ENCODE data around the gene RBM5.
A peak's percentile ranks its signal among the peaks of the same experiment; 100 is the strongest.

RBM5 gene

GRCh38 chr3:50088725-50089608 is at the start of gene RBM5:
TSS of gene RBM5 (plus strand) at chr3:50088919. CDS start at chr3:50090435, 1,516 bp downstream.
- Histone ChIP-seq H3K4me2 (ENCODE audit: low read depth, low read length) (peak within 1 kb of the TSS; percentile 79), H3K36me3 (replicated peaks; ENCODE audit: insufficient read depth, low read length) (peaks cover 11% of the 10 kb centered on the region), H3F3A (ENCODE audit: insufficient read depth, low read length) (no peaks in the 10 kb centered on the region), H3K79me2 (ENCODE audit: low read length) (peaks cover 47% of the 10 kb centered on the region), H3K27me3 (replicated peaks; ENCODE audit: insufficient read depth, low read length) (no peaks in the 10 kb centered on the region), H3K9ac (ENCODE audit: low read length) (peak within 1 kb of the TSS; percentile 98), H3K9me2 (replicated peaks; ENCODE audit: insufficient read depth, low read length) (no peaks in the 10 kb centered on the region), H4K20me1 (ENCODE audit: insufficient read depth, low read length) (no peaks in the 10 kb centered on the region), H3K9me3 (replicated peaks; ENCODE audit: insufficient read depth, low read length) (no peaks in the 10 kb centered on the region), H3K27ac (ENCODE audit: low read length) (peak within 1 kb of the TSS; percentile 70), H2AFZ (ENCODE audit: low read length) (peak within 1 kb of the TSS; percentile 78), H3K4me1 (ENCODE audit: low read length) (peaks cover 13% of the 10 kb centered on the region), H3K4me3 (ENCODE audit: low read length) (peak within 1 kb of the TSS; percentile 95)
- peak; percentile 95 for DNase-seq
- TF ChIP-seq EZH2 (optimal IDR thresholded peaks at IDR 0.05; ENCODE audit: low read depth, low read length), result no peak
- TF ChIP-seq EZH2phosphoT487 (IDR thresholded peaks at IDR 0.05; ENCODE audit: low read length), result no peak
- no peak for TF ChIP-seq CTCF (IDR thresholded peaks at IDR 0.05; ENCODE audit: low read length)

GRCh38 chr3:50044976-50045375 is 43.7 kb upstream of the RBM5 start:
- H3K79me2 ChIP-seq (ENCODE audit: low read length), result no peaks in the 10 kb centered on the region

GRCh38 chr3:50047426-50047825 is 41.3 kb upstream of the RBM5 start:
- H3F3A ChIP-seq (ENCODE audit: insufficient read depth, low read length), result no peaks in the 10 kb centered on the region
- H3K9me2 ChIP-seq (replicated peaks; ENCODE audit: insufficient read depth, low read length), result no peaks in the 10 kb centered on the region
- H3K9me3 ChIP-seq (replicated peaks; ENCODE audit: insufficient read depth, low read length), result no peaks in the 10 kb centered on the region
- no peaks in the 10 kb centered on the region for H3K36me3 ChIP-seq (replicated peaks; ENCODE audit: insufficient read depth, low read length)
- H4K20me1 ChIP-seq (ENCODE audit: insufficient read depth, low read length), result no peaks in the 10 kb centered on the region
- no peak overlapping the region for H3K9ac ChIP-seq (ENCODE audit: low read length)
- H3K4me3 ChIP-seq (ENCODE audit: low read length), result no peak overlapping the region
- TF ChIP-seq EZH2 (optimal IDR thresholded peaks at IDR 0.05; ENCODE audit: low read depth, low read length) (no peak), EZH2phosphoT487 (IDR thresholded peaks at IDR 0.05; ENCODE audit: low read length) (no peak), CTCF (IDR thresholded peaks at IDR 0.05; ENCODE audit: low read length) (no peak)
- H3K27ac ChIP-seq (ENCODE audit: low read length), result no peak overlapping the region
- H2AFZ ChIP-seq (ENCODE audit: low read length), result no peak overlapping the region
- peaks cover 7% of the 10 kb centered on the region; the same call in 1 of the 2 replicates for H3K4me1 ChIP-seq (ENCODE audit: low read length)
- H3K79me2 ChIP-seq (ENCODE audit: low read length), result no peaks in the 10 kb centered on the region
- no peaks in the 10 kb centered on the region for H3K27me3 ChIP-seq (replicated peaks; ENCODE audit: insufficient read depth, low read length)
- DNase-seq, result no peak
- no peak overlapping the region for H3K4me2 ChIP-seq (ENCODE audit: low read depth, low read length)

More at GRCh38 chr3:50044976-50045375, 43.7 kb upstream of the RBM5 start:
- no peaks in the 10 kb centered on the region for H3K27me3 ChIP-seq (replicated peaks; ENCODE audit: insufficient read depth, low read length)
- H2AFZ ChIP-seq (ENCODE audit: low read length), result no peak overlapping the region
- TF ChIP-seq EZH2phosphoT487 (IDR thresholded peaks at IDR 0.05; ENCODE audit: low read length) (no peak), EZH2 (optimal IDR thresholded peaks at IDR 0.05; ENCODE audit: low read depth, low read length) (no peak), CTCF (IDR thresholded peaks at IDR 0.05; ENCODE audit: low read length) (no peak)
- no peak overlapping the region for H3K27ac ChIP-seq (ENCODE audit: low read length)
- H4K20me1 ChIP-seq (ENCODE audit: insufficient read depth, low read length), result no peaks in the 10 kb centered on the region
- no peak overlapping the region for H3K4me3 ChIP-seq (ENCODE audit: low read length)
- no peak overlapping the region for H3K9ac ChIP-seq (ENCODE audit: low read length)
- no peak overlapping the region for H3K4me2 ChIP-seq (ENCODE audit: low read depth, low read length)
- H3K4me1 ChIP-seq (ENCODE audit: low read length), result 0 out of 2 replicates have a peak, but pooled peaks cover 3% of the 10 kb centered on the region
- no peaks in the 10 kb centered on the region for H3K9me3 ChIP-seq (replicated peaks; ENCODE audit: insufficient read depth, low read length)
- DNase-seq, result no peak
- no peaks in the 10 kb centered on the region for H3F3A ChIP-seq (ENCODE audit: insufficient read depth, low read length)
- no peaks in the 10 kb centered on the region for H3K9me2 ChIP-seq (replicated peaks; ENCODE audit: insufficient read depth, low read length)
- no peaks in the 10 kb centered on the region for H3K36me3 ChIP-seq (replicated peaks; ENCODE audit: insufficient read depth, low read length)
